Measurements from ENCODE around the gene WNT5A.
"Not testable (repeated sequence)": the region's sequence is repeated elsewhere in the genome, so short reads cannot be mapped to it uniquely, and the experiment has no call there.

WNT5A gene

GRCh38 chr3:55515550-55516246, 28.6 kb upstream of the WNT5A start:
- Mint-ChIP-seq H3K4me1 (no peaks in the 10 kb centered on the region), H3K27me3 (no peaks in the 10 kb centered on the region), H3K9me3 (no peaks in the 10 kb centered on the region), H3K27ac (no peak overlapping the region), H3K4me3 (no peak overlapping the region)
- no peak for ATAC-seq
- no peak for DNase-seq

- Mint-ChIP-seq H3K4me3 (no peak overlapping the region), H3K4me1 (no peaks in the 10 kb centered on the region), H3K9me3 (no peaks in the 10 kb centered on the region), H3K27me3 (no peaks in the 10 kb centered on the region), H3K27ac (peak overlapping the region in 1 of 2 donors; percentile 53)
- ATAC-seq, result no peak
- DNase-seq, result no peak
Measured at GRCh38 chr3:55514962-55515361, 27.9 kb upstream of the WNT5A start.

GRCh38 chr3:55512571-55513343, 25.7 kb upstream of the WNT5A start:
- no peaks in the 10 kb centered on the region for H3K27me3 Mint-ChIP-seq

GRCh38 chr3:55511895-55512570, 24.9 kb upstream of the WNT5A start:
- Mint-ChIP-seq H3K4me1 (no peaks in the 10 kb centered on the region), H3K9me3 (no peaks in the 10 kb centered on the region), H3K27ac (no peak overlapping the region), H3K27me3 (no peaks in the 10 kb centered on the region), H3K4me3 (no peak overlapping the region)
- DNase-seq (no peak), ATAC-seq (no peak)

More at GRCh38 chr3:55512571-55513343, 25.7 kb upstream of the WNT5A start:
- no peak for DNase-seq
- no peak for ATAC-seq
- H3K27ac Mint-ChIP-seq, result no peak overlapping the region
- H3K4me3 Mint-ChIP-seq, result no peak overlapping the region
- H3K9me3 Mint-ChIP-seq, result no peaks in the 10 kb centered on the region
- no peaks in the 10 kb centered on the region for H3K4me1 Mint-ChIP-seq

- H3K4me3 Mint-ChIP-seq, result no peak overlapping the region
Measured at GRCh38 chr3:55508335-55508734, 21.2 kb upstream of the WNT5A start.

GRCh38 chr3:55507808-55508207, 20.7 kb upstream of the WNT5A start:
- Mint-ChIP-seq H3K27ac (no peak overlapping the region), H3K4me1 (no peaks in the 10 kb centered on the region), H3K9me3 (no peaks in the 10 kb centered on the region), H3K4me3 (no peak overlapping the region), H3K27me3 (no peaks in the 10 kb centered on the region)
- no peak for ATAC-seq
- DNase-seq, result no peak

More at GRCh38 chr3:55508335-55508734, 21.2 kb upstream of the WNT5A start:
- H3K4me1 Mint-ChIP-seq, result no peaks in the 10 kb centered on the region
- no peaks in the 10 kb centered on the region for H3K9me3 Mint-ChIP-seq
- ATAC-seq (no peak), DNase-seq (no peak)
- H3K27me3 Mint-ChIP-seq, result no peaks in the 10 kb centered on the region
- H3K27ac Mint-ChIP-seq, result no peak overlapping the region

GRCh38 chr3:55505776-55506175, 18.7 kb upstream of the WNT5A start:
- no peak overlapping the region for H3K27ac Mint-ChIP-seq
- DNase-seq, result no peak
- H3K9me3 Mint-ChIP-seq, result no peaks in the 10 kb centered on the region
- no peaks in the 10 kb centered on the region for H3K4me1 Mint-ChIP-seq
- no peak overlapping the region for H3K4me3 Mint-ChIP-seq
- no peaks in the 10 kb centered on the region for H3K27me3 Mint-ChIP-seq
- no peak for ATAC-seq

GRCh38 chr3:55505102-55505501, 18.0 kb upstream of the WNT5A start:
- H3K9me3 Mint-ChIP-seq, H3K4me1 Mint-ChIP-seq, H3K27me3 Mint-ChIP-seq: not testable (repeated sequence)

GRCh38 chr3:55501905-55502304, 14.8 kb upstream of the WNT5A start:
- Mint-ChIP-seq H3K27me3 (no peaks in the 10 kb centered on the region), H3K9me3 (no peaks in the 10 kb centered on the region), H3K27ac (no peak overlapping the region), H3K4me3 (no peak overlapping the region), H3K4me1 (no peaks in the 10 kb centered on the region)
- ATAC-seq (no peak), DNase-seq (no peak)

More at GRCh38 chr3:55505102-55505501, 18.0 kb upstream of the WNT5A start:
- peak in 1 of 2 donors; percentile 13 for DNase-seq
- H3K27ac Mint-ChIP-seq, H3K4me3 Mint-ChIP-seq: not testable (repeated sequence)
- ATAC-seq, result peak; percentile 33

GRCh38 chr3:55500555-55501330, 13.6 kb upstream of the WNT5A start:
- Mint-ChIP-seq H3K4me3 (no peak overlapping the region), H3K27me3 (no peaks in the 10 kb centered on the region), H3K4me1 (no peaks in the 10 kb centered on the region), H3K9me3 (no peaks in the 10 kb centered on the region), H3K27ac (no peak overlapping the region)
- ATAC-seq (no peak), DNase-seq (no peak)

- Mint-ChIP-seq H3K27me3 (peaks cover under 1% of the 10 kb centered on the region), H3K9me3 (no peaks in the 10 kb centered on the region)
Measured at GRCh38 chr3:55498520-55498919, 11.4 kb upstream of the WNT5A start.

GRCh38 chr3:55497250-55497649, 10.1 kb upstream of the WNT5A start:
- Mint-ChIP-seq H3K9me3 (no peaks in the 10 kb centered on the region), H3K4me1 (no peaks in the 10 kb centered on the region), H3K27ac (no peak overlapping the region), H3K4me3 (no peak overlapping the region), H3K27me3 (peaks cover 13% of the 10 kb centered on the region)
- DNase-seq (no peak), ATAC-seq (no peak)

More at GRCh38 chr3:55498520-55498919, 11.4 kb upstream of the WNT5A start:
- H3K27ac Mint-ChIP-seq, result no peak overlapping the region
- no peaks in the 10 kb centered on the region for H3K4me1 Mint-ChIP-seq
- ATAC-seq (no peak), DNase-seq (no peak)
- no peak overlapping the region for H3K4me3 Mint-ChIP-seq

GRCh38 chr3:55494976-55495375, 7.9 kb upstream of the WNT5A start:
- H3K27ac Mint-ChIP-seq, result no peak overlapping the region
- peaks cover 32% of the 10 kb centered on the region for H3K27me3 Mint-ChIP-seq
- no peaks in the 10 kb centered on the region for H3K9me3 Mint-ChIP-seq
- H3K4me1 Mint-ChIP-seq, result no peaks in the 10 kb centered on the region
- no peak overlapping the region for H3K4me3 Mint-ChIP-seq
- no peak for ATAC-seq
- no peak for DNase-seq

GRCh38 chr3:55492976-55493375, 5.9 kb upstream of the WNT5A start:
- no peak overlapping the region for H3K27ac Mint-ChIP-seq
- ATAC-seq, result no peak
- H3K4me3 Mint-ChIP-seq, result no peak overlapping the region
- DNase-seq, result no peak
- no peaks in the 10 kb centered on the region for H3K9me3 Mint-ChIP-seq
- H3K4me1 Mint-ChIP-seq, result peaks cover 19% of the 10 kb centered on the region
- peaks cover 52% of the 10 kb centered on the region for H3K27me3 Mint-ChIP-seq

GRCh38 chr3:55491296-55491816, 4.2 kb upstream of the WNT5A start:
- ATAC-seq (no peak), DNase-seq (no peak)
- H3K27ac Mint-ChIP-seq, result no peak overlapping the region
- no peak overlapping the region for H3K4me3 Mint-ChIP-seq
- peaks cover 69% of the 10 kb centered on the region for H3K27me3 Mint-ChIP-seq
- H3K9me3 Mint-ChIP-seq, result no peaks in the 10 kb centered on the region
- H3K4me1 Mint-ChIP-seq, result peaks cover 35% of the 10 kb centered on the region

Measured in stimulated activated naive CD8-positive, alpha-beta T cell treated with anti-CD3 and anti-CD28 coated beads, Interleukin-15, amount 100 ng/mL, for 72 hours (primary cell).